Lower leg skin (tissue), 4 donors: ENCODE measurements around the gene SH3YL1. TPM values are rescaled to one million over a fixed set of nuclear protein-coding genes. Genes with fewer than 3 reads are reported as not detected.

Experiments
- DNase-seq, 2 donors: peaks; one replicate each; pipeline ENCODE4 v3.0.0-alpha.2; 2019; ENCODE audit warnings: low spot score in 2 of 2
- H3K4me3 ChIP-seq: fragments of 200-600 bp; sonication (generic); 2 replicates; pipeline ENCODE4 v1.5.1; 2017; ENCODE audit warnings: mild to moderate bottlenecking, low read depth; ENCODE audit not compliant: poor library complexity, severe bottlenecking
- CTCF ChIP-seq, 3 donors: fragments of 450-650 bp; IDR thresholded peaks; one replicate each; pipeline ENCODE4 v1.5.1; 2016; ENCODE audit warnings: antibody characterized with exemption in 3 of 3, mild to moderate bottlenecking in 3 of 3, moderate library complexity in 2 of 3
- POLR2A ChIP-seq, 2 donors: fragments of 450-650 bp; IDR thresholded peaks; one replicate each; pipeline ENCODE4 v1.6.1; 2016 to 2017; ENCODE audit warnings: antibody characterized with exemption in 2 of 2, mild to moderate bottlenecking in 1 of 2, moderate library complexity in 1 of 2
- WGBS, 2 donors: methylation state at CpG; one replicate each; pipeline ENCODE4 v1.1.5; 2018; 5-methylcytosine and 5-hydroxymethylcytosine counted together
- intact Hi-C: fragments of 100-400 bp; cut with DNase I; formaldehyde crosslinking; loops from one replicate; pipeline ENCODE4 v1.15.0; 2023; ENCODE audit warnings: low total_unique reads
- total RNA-seq, 4 donors: library from RNA; depleted of rRNA; stranded (reverse); fragments of >200 nt; gene quantifications; one replicate each; pipeline ENCODE4 v1.1.0, GENCODE V29; 2016

SH3YL1 gene
- total RNA-seq, 4 donors from 2014 or later = 106 to 159 (median 124) TPM

GRCh38 chr2:287911-288757, 24.3 kb upstream of the SH3YL1 start, which contains the start of gene ALKAL2:
ALKAL2 (minus strand) TSS chr2:288091; CDS start chr2:287835, 256 bp downstream.
- DNase-seq = no peak
- intact Hi-C loops = no loop called here
- peak within 1 kb of the TSS; percentile 25 for H3K4me3 ChIP-seq
- WGBS, 2 donors = 0 to 2% methylated on average over 2 to 44 of the region's 128 CpGs
- no peak for TF ChIP-seq CTCF (IDR thresholded peaks at IDR 0.05)
- no peak for TF ChIP-seq POLR2A (IDR thresholded peaks at IDR 0.05)

DNA sequence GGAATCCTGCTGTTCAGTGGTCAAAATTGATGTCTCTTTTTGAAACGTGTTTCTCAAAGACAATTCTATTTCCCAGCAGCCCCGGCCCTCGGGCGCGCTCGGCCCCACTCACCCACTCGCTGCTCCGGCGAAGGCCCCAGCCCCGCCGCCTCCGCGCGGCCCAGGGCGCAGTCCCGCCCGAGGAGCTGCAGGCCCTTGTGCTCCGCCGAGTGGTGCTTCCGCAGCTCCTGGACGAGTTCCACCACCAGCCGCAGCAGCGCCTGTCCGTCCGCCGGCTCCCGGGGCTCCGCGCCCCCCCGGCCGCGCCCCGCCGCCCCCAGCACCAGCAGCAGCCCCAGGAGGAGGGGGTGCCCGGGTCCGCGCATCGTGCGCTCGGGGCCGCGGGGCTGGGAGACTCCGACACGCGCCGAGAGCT, 23.6 kb upstream of the SH3YL1 start:
- 0 to 1% methylated on average over 17 to 42 of the region's 46 CpGs for WGBS, 2 donors
- H3K4me3 ChIP-seq = peak overlapping the region; percentile 25
- no peak for DNase-seq
- intact Hi-C loops = no loop called here
- TF ChIP-seq CTCF (IDR thresholded peaks at IDR 0.05) (no peak), POLR2A (IDR thresholded peaks at IDR 0.05) (no peak)

GRCh38 chr2:286774-287392, 23.1 kb upstream of the SH3YL1 start:
- no peak overlapping the region for H3K4me3 ChIP-seq
- 35 to 38% methylated on average over 20 of the region's 20 CpGs for WGBS, 2 donors
- no peak for DNase-seq
- no peak for TF ChIP-seq CTCF (IDR thresholded peaks at IDR 0.05)
- TF ChIP-seq POLR2A (IDR thresholded peaks at IDR 0.05) = no peak
- intact Hi-C loops = no loop called here

GRCh38 chr2:286035-286434, 22.2 kb upstream of the SH3YL1 start:
- H3K4me3 ChIP-seq = no peak overlapping the region
- no peak for DNase-seq
- TF ChIP-seq POLR2A (IDR thresholded peaks at IDR 0.05) (no peak), CTCF (IDR thresholded peaks at IDR 0.05) (no peak)
- intact Hi-C loops = no loop called here
- 89 to 92% methylated on average over 6 of the region's 6 CpGs for WGBS, 2 donors

GRCh38 chr2:285531-285930, 21.7 kb upstream of the SH3YL1 start:
- 56% methylated on average over 1 of the region's 1 CpG for WGBS, 2 donors
- TF ChIP-seq POLR2A (IDR thresholded peaks at IDR 0.05) = no peak
- TF ChIP-seq CTCF (IDR thresholded peaks at IDR 0.05) = no peak
- intact Hi-C loops = no loop called here
- H3K4me3 ChIP-seq = no peak overlapping the region
- DNase-seq = no peak
